HG02943 (cell line): ENCODE measurements around the gene FLAD1.

Experiments
- ATAC-seq: cut with Tn5 transposase; IDR thresholded peaks from one replicate; pipeline ENCODE4 v1.9.1; 2021; ENCODE audit warnings: mild to moderate bottlenecking, low read depth, moderate library complexity; ENCODE audit not compliant: unreplicated experiment

Gene FLAD1

DNA sequence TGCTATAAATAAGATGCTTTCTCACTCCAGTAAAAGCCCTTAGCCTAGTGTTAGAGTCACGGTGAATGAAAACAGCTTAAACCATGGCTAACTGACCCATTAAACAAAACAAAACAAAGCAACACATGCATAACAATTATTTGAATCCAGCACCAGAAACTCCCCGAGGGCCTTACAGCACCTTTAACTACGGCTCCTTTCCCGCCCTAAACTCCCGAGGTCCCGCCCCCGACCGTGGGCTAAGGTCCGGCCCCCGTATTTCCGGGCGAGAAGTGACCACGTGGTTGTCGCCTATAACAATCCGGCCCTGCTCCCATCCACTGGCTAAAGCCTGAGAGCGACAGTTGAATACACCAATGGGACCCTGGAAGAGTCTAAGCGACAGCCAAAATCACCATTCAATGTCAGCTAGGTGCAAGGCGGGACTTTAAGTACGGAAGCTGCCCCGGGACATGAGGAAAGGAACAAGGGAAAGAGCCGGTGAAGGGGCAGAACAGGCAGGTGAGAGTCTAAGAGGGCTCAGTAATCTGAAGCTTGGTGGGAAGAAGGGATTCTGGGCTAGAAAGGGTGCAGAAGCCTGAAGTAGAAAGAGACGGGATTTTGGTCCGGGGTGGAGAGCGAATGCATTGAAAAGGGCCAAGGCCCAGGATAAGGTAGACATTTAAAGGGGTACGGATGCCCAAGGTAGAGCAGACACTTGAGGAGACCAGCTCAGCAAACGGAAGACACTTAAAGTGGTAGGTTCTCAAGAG is at the start of gene FLAD1:
FLAD1 (plus strand) TSS at position 448 of the 752 bp plus-strand sequence. CDS start 351 bp downstream, outside the sequence.
- peak; percentile 97 for ATAC-seq

DNA sequence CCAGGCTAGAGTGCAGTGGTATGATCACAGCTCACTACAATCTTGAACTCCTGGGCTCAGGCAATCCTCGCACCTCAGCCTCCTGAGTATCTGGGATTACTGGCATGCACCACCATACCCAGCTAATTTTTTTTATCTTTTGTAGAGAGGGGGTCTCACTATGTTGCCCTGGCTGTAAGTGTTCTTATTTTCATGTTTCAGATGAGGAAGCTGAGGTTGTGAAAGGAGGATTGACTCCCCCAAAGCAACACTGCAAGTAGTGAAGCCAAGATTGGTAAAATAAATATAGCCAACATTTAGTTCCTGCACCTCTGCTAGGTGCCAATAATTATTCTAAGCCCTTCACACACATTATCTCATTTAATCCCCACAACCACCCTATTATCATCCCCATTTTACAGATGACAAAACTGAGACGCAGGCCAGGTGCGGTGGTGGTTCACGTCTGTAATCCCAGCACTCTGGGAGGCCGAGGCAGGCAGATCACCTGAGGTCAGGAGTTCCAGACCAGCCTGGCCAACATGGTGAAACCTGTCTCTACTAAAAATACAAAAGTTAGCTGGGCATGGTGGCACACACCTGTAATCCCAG is 48.7 kb upstream of the FLAD1 start:
- ATAC-seq: no peak

DNA sequence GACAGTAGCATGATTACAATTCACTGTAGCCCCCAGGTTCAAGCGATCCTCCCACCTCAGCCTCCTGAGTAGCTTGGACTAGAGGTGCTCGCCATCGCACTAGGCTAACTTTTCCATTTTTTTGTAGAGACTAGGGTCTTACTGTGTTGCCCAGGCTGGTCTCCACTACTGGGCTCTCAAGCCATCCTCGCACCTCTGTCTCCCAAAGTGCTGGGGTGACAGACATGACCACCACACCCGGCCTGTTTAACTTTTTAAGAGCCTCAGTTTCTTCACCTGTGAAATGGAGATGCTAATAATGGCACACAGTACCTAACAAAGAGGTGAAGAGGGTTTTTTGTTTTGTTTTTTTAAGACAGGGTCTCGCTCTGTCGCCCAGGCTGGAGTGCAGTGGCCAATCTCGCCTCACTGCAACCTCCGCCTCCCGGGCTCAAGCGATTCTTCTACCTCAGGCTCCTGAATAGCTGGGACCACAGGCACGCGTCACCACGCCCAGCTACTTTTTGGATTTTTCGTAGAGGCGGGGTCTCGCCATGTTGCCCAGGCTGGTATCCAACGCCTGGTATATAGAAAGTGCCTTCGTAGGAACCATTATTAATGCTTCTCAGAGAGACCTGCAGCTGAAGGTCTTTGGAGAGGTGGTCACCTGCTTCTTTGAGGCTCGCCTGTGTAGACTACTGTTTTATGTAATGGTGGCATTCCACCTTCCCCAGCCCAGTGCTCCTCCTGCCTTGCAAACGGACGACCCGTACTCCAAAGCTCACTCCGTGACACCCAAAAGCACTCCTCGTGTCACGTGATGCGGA is 47.2 kb upstream of the FLAD1 start:
- no peak for ATAC-seq

DNA sequence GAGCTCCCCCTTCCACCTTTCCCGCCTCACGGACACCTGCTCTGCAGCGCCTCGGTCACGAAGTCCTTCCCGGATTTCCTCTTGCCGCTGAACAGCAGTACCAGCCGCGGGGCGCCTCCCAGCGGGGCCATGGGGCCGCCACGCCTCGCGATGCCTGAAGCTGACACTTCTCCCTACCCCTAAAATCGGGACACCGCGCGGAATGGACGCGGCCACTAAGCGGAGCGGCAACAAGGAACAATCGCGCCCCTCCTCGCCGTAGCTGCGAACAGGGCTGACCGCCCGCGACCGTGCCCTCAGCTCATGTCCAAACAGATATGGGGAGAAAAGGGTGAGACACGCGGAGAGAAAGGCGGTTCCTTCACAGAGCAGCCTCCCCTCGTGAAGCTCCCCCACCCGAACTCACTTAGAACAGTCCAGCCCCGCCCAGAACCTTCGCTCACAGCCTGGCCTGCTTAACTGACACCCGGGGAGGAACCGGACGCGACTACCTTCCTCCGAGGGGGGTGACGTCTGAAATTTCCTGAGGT is 46.5 kb upstream of the FLAD1 start, which contains the start of gene PMVK:
PMVK (minus strand) TSS at position 165 of the 530 bp plus-strand sequence; CDS start at position 131, 34 bp downstream.
- ATAC-seq: peak; percentile 78

DNA sequence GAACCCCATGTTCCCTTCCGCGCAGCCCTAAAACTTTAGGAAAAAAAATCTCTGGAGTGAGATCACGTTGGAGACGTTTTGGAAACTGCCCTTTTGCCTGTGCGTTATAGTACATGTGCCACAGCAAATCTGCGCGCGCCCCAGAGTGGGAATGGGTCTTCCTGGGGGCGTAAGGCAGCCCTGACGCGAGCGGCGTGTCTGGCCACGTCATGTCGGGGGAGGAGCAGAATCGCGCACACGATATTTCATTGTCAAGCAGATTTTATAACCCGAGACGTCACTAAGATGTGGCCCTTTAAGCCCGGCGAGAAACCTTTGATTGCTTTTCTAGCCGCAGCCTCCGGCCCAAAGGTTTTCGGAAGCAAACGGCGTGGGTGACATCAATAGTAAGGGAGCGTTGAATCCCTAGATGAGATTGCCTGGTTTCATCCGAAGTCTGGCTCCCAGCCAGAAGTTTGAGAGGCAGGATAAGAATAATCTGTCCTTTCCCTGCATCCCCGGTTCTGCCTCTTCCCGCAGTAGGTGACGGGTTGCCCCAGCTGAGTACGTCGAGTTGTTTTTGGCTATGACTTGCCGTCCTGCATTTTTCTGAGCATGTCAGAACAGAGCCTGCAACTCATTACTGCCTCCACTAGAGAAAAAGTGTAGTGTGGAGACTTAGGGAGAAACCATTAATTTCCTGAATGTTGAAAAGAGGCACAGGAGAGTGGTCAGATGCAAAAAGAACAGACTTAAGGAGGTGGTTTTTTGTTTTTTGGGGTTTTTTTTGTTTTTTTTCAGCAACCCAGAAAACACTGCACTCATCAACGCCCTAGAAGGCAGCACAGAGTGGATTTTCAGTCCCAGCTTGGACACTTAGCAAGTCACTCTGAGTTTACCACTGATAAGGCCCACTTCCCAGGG is 45.8 kb upstream of the FLAD1 start:
- peak; percentile 49 for ATAC-seq

DNA sequence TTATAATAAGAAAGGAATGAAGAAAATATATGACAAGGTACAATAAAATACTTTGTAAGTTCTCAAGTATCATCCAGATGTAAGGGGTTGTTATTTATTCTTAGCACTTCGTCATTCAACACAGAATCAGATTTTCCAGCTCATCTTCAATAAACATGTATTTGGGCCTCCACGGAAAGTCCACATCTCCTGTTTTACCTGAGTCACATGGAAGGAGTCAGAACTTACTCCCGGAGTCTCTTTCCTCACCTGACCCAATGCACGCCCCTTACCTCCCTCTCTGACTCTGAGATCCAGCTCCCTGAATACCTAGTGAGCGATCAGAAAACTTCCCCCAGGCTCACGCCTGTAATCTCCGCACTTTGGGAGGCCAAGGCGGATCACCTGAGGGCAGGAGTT is 45.2 kb upstream of the FLAD1 start:
- no peak for ATAC-seq

DNA sequence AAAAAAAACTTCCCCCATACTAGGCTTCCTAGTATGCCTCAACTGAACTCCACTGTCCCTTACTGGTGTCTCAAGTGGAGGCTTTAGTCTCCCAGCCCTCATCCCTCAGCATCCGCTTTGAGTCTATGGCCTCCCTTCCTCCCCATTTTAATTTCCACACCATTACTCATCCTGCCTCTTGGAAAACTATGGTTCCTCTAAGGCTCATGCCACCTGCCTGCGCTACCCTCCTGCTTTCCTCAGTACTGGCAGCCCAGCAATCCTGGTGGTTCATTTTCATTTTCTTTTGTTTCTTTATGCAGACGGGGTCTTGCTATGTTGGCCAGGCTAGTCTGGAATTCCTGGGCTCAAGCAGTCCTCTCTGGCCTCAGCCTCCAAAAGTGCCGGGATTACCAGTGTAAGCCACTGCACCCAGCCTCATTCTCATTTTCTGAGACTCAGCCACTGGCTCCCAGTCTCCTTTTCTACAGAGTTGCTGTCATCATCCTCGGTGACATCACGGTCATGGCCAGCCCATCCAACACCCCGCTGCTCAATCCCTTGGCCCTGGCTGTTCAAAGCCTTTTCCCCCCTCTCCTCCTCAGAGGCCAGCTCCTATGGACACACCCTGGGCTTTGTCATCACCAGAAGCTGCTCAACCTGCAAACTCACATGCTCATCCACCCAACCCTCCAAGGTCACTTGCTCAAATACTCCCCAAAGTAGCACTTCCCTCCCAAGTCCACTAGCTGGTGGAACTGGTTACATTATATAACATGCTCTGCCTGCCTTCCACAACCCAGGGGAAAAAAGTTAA is 44.3 kb upstream of the FLAD1 start:
- no peak for ATAC-seq

DNA sequence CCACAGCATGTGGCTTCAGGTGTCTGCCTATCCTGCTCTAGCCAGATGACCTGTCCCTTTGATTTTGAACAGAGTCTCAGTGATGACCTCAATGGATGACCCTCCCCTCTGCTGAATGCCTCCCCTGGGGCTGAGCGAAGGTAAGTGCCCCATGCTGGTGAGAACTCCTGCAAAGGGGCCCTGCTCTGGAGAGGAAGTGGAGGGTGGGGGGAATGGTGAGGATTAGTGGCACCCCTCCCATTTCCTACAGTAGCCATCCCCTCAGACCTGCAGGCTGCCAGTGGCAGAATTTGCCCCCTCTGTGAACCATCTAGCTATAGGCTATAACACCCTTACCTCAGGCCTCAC is 43.0 kb upstream of the FLAD1 start:
- ATAC-seq: no peak

DNA sequence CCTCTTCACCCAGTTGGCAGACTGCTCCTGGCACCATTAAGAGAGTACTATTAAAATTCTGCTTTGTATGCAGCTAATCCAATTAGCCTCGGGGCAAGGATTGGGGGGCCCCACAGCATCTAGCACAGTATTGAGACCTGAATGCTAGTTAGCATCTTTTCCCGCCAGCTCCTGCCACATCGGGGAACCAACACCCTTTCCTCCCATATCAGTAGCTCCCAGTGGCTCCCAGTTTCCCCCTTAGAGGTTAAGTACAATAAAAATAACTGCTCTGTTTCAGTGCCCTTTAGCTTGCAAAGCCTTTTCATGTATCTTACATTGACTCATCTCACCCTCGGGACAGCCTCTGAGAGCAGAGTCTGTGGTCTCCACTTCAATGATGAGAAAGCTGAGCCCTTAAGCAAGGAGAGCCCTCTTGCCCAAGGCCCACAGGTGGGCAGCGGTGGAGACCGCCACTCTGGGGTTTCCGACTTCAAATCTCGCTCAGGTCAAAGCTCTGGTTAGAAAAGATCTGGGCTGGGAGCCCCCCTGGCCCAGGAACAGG is 42.4 kb upstream of the FLAD1 start:
- no peak for ATAC-seq

DNA sequence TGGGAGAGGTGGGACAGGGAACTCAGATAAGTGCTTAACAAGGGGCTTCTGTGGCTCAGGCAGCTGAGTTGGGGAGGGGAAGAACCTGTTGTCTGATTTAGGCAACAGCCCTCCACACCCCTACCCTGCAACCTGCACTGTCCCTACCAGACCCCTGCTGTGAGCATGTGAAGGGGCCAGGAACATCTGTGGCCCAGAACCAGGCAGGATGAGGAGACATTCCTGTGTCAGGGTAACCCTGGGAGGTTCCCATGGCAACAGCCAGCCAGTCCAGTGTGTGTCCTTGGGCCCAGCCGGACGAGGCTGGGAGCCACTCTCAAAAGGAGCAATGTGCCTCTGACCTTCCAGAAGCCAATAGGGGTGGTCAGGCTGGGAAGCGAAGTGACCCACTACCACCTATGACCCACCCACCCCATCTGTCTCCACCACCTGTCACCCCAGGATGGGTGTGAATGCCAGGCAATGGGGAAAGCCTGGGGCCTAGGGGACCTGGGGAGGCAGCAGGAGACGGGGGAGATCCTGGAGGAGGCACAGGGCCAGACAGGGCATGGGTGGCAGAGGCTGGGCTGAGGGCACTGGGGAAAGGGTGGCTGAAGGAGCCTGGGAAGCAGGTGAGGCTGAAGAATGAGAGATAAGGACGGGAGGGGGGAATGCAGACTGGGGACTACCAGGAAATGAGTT is 41.7 kb upstream of the FLAD1 start:
- ATAC-seq: no peak

DNA sequence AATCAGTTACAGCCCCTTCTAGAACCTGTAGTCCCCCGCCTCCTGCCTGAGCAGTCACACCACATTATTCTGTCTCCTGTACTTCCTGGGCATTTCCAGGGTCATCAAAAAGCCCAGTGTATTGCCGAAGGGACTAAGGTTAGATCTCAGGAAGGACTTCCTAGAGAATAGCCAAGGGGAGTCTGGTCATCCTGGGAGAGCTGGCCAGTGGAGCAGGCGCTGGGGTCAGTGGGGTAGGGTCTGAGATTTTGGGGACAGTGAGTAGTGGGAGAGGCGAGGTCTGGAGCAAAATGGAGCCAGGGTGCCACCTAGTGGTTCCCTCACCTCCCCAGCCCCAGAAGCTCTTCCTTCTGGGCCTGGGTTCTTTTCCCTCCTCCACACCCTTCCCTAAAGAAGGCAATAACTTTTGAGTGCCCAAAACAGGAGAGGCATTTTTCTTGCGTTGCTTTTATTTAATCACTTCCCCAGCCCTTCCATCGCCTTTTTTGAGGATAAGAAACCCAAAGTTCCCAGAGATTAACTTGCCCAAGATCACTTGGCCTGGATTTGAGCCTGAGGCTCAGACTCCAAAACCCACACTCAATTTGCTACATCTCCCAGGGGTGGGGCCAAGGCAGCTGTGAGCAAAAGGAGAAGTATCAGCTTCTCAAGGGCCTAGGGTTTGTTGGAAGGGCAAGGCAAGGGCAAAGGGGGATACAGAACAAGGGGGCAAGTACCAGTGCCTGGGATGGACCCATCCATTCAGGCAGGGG is 39.3 kb upstream of the FLAD1 start:
- no peak for ATAC-seq

DNA sequence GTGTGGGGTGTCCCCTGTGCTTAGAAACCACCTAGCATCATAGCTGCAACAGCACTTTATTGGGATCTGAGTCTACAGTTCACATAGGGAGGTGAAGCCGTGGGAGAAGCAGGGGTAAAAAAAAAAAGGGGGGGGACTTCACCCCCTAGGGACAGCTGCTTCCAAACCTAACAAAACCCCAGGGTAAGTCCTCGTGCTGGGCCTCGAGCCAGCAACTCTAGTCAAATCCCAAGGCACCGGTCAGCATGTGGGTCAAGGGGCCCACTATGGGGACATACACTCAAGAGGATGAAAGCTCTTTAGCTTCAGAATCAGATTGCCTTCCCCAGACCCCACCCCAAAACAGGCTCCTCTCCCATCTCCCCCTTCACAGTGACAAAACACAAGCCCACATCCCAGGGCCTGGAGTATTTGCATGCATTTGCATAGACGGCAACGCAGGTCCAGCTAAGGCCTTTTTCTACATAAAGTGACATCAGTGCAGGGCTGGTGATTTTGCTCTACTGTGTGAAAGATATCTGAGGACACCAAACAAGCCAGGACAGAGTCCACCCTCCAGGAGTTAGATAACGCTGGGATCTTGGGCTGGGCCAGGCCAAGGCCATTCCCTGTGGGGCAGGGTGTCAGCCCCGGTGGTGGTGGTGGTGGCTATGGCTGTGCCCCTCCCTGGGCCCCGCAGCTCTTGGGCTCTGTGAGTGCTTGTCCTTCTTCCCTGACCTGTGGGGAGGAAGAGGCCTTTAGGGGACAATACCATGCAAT is 38.6 kb upstream of the FLAD1 start:
- ATAC-seq: no peak

DNA sequence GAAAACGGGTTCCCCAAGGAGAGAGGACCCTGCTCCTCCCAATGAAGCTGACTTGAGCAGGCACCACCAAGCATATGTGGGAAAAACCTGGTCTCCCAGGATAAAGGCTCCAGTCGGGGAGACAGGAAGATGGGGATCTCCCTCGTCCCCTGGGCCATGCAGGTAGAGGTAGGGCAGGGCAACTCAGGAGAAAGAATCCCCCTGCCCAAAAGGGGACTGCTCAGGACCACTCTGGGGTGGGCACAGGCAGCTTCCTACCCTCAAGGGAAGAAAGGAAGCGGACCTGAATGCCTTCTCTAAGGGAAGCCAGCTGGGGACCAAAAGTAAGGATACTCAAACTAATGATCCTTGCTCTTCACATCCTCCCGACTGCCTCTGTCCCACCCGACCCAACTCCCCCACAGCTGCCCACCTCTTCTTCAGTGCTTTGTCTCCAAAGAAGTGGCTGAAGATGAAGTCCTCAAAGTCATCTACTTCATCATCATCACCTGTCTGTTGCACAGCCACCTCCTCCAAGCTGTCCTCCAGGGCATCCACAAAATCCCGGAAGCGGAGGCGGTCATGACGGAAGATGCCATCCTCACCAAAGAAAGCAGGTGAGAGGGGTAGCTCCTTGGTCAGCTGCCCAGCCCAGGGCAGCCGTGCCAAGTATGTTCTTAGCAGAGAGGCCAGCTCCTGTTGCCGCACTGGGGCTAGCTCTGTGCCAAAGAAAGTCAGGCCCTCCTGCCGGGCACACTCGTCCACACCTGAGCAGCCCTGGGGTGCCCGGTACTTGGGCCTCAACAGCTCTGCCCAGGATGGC is 37.8 kb upstream of the FLAD1 start:
- ATAC-seq: no peak

DNA sequence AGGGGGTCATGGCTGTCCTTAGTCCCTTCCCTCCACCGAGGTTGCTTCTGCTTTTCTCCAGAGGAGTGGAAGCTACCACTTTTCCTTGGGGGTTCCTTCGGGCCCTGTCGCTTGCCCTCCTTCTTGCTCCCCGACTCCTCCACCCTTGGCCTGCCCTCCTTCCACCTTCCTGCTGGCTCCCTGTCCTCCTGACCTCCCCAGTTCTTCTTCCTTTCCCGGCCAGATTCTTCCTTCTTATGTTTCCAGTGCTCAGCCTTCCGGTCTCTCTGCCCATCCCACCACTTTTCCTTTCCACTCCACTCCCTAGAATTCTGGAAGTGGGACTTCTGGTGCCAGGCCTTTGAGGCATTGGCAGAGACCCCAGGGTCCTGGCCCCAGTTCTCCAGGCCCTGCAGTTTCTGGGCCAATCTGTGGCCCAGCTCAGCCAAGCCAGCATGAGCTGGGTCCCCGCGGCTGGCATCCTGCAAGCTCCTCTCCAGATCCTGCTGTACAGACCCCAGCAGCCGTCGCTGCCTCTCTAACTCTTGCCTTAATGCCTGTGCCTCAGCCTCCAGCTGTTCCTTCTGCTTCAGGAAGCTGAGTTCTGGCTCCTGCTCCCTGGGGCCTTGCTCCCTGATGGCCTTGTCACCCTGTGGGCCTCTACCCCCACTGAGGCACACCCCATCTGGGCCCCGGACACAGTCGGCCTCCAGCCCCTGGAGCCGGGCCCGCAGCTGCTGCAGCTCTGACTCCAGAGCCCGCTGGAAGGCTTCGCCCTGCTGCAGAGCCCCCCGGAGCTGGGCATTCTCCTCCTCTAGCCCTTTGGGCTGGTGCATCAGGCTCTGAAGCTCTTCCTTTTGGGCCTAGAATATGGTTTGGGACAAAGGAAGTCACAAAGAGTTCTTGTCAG is 36.9 kb upstream of the FLAD1 start:
- no peak for ATAC-seq

DNA sequence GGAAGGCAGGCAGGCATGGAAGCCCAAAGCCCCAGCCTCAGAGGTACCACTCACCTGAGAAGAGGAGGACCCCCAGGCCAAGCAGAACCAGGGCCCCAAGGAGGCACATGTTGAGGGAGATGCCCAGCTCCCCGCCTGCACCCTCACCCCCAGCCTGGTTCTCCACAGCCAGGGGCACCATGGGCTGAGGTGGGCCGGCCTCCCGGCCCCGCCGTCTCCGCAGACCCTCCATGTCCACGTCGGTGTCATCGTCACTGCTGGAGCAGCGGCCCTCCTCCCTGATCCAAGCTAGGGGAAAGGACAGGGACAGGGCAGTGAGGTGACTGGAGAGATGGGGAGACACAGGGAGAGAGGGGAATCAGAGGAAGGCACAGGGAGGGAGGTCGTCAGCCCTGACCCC is 35.1 kb upstream of the FLAD1 start:
- no peak for ATAC-seq
